ENCODE results near the gene CMIP. TPM values are rescaled to one million over a fixed set of nuclear protein-coding genes. Genes with fewer than 3 reads are reported as not detected.

The CMIP gene
- total RNA-seq, 1 donor from 2014 or later: 6.6 TPM

DNA sequence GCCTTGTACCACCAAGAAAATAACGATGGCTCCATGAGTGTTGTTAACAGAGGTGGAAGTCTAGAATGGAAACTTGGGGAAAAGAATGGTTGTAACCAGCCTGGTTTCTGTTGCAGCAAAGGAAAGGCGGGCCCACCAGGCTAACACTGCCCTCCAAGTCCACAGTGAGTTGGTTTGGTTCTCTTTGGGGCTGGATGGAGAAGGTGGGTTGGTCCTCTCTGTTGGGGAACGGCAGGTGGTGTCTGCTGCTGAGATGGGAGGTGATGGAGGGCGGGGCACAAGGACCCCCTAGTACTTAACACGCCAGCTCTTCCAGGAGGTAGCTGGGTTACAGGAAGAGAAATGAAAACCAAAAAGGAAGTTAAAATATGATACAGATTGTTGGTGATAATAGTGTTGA is 257.9 kb downstream of the CMIP start:
- TF ChIP-seq EZH2phosphoT487 (IDR thresholded peaks at IDR 0.05) (no peak), EZH2 (IDR thresholded peaks at IDR 0.05) (no peak), CTCF (IDR thresholded peaks at IDR 0.05) (no peak)

DNA sequence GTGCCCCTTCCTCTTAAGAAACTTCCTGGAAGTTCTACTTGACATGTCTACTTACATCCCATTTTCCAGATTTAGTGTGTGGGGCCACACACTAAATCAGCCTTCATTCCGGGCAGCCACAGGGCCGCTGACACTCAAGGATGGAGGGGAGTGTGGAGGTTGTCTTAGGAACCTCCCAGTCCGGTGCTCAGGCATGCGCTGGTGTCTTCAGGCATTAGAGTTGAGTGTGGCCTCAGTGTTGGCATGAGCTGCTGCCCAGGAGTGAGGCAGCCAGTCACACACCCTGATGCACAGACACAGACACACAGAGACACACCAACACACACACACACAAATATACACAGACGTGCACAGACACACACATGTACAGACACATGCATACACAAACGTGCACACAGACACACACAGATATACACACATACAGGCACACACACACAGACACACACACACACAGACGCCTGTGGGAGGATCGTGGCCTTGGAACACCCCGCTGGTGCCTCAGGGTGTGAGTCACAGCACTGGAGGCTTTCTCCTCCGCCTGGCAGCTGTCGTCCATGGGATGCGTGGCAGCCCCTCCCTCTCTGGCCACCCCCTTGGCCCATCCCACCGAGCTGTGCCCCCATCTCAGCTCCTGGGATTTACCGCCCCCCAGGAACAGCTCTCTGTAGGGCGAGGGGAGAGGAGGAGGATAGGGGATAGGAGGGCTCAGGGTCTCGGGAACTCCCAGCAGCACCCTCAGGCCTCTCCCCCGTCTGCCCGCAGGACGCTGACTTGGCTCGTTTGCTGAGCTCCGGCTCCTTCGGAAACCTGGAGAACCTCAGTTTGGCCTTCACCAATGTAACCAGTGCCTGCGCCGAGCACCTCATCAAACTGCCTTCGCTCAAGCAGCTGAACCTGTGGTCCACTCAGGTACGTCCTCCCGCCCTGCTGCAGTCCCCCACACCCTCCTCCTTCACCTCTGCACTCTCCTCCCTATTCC is 258.9 kb downstream of the CMIP start:
- H3K9me3 ChIP-seq (ENCODE audit: low read depth): no peaks in the 10 kb centered on the region
- H3F3A ChIP-seq (ENCODE audit: low read depth): peaks cover 2% of the 10 kb centered on the region
- Mint-ChIP-seq H3K9me3 (no peaks in the 10 kb centered on the region), H3K4me1 (peaks cover 18% of the 10 kb centered on the region), H3K36me3 (peaks cover 49% of the 10 kb centered on the region), H3K4me3 (no peak overlapping the region), H3K27me3 (ENCODE audit: insufficient read depth, low read depth) (no peaks in the 10 kb centered on the region), H3K27ac (peak overlapping the region; percentile 90)
- no peak for DNase-seq (ENCODE audit: low spot score)
- no peak overlapping the region for H3K9ac ChIP-seq
- H3K4me1 ChIP-seq: no peaks in the 10 kb centered on the region
- no peak for TF ChIP-seq EZH2phosphoT487 (IDR thresholded peaks at IDR 0.05)
- TF ChIP-seq CTCF (IDR thresholded peaks at IDR 0.05): no peak
- no peak for TF ChIP-seq EZH2 (IDR thresholded peaks at IDR 0.05)
- no peak overlapping the region for H3K4me3 ChIP-seq
- no peak overlapping the region for H3K27ac ChIP-seq
- no peak overlapping the region for H2AFZ ChIP-seq (replicated peaks)
- no peaks in the 10 kb centered on the region for H4K20me1 ChIP-seq (ENCODE audit: low read depth)
- no peaks in the 10 kb centered on the region for H3K27me3 ChIP-seq
- H3K4me2 ChIP-seq: no peak overlapping the region
- H3K36me3 ChIP-seq: no peaks in the 10 kb centered on the region
- no peaks in the 10 kb centered on the region for H3K79me2 ChIP-seq (ENCODE audit: low read depth)

More for the DNA sequence above, 257.9 kb downstream of the CMIP start:
- H3K27me3 Mint-ChIP-seq (ENCODE audit: insufficient read depth, low read depth): no peaks in the 10 kb centered on the region
- Histone ChIP-seq H3K27me3 (no peaks in the 10 kb centered on the region), H4K20me1 (ENCODE audit: low read depth) (no peaks in the 10 kb centered on the region), H2AFZ (replicated peaks) (no peak overlapping the region), H3K27ac (no peak overlapping the region), H3F3A (ENCODE audit: low read depth) (no peaks in the 10 kb centered on the region), H3K4me1 (no peaks in the 10 kb centered on the region), H3K4me3 (no peak overlapping the region), H3K4me2 (no peak overlapping the region), H3K9me3 (ENCODE audit: low read depth) (no peaks in the 10 kb centered on the region), H3K9ac (no peak overlapping the region), H3K36me3 (no peaks in the 10 kb centered on the region), H3K79me2 (ENCODE audit: low read depth) (no peaks in the 10 kb centered on the region)
- H3K36me3 Mint-ChIP-seq: peaks cover 48% of the 10 kb centered on the region
- H3K4me1 Mint-ChIP-seq: peaks cover 27% of the 10 kb centered on the region
- H3K9me3 Mint-ChIP-seq: no peaks in the 10 kb centered on the region
- H3K4me3 Mint-ChIP-seq: no peak overlapping the region
- no peak for DNase-seq (ENCODE audit: low spot score)
- peak overlapping the region; percentile 81 for H3K27ac Mint-ChIP-seq

DNA sequence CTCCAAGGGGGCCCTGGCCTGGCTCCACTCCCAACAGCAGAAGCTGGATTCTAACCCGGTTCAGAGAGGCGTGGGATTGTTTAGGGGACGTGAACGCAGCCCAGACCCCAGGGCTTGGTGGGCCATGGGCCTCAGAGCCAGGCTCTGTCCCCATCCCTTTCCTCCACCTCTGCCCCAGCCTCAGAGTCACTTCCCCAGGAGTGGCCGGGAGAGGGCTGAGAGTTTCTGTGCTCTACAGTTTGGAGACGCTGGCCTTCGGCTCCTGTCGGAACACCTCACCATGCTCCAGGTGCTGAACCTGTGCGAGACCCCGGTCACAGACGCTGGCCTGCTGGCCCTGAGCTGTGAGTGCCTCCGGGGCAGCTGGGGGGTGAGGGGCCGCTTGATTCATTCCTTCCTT is 260.7 kb downstream of the CMIP start:
- H3K9me3 ChIP-seq (ENCODE audit: low read depth): no peaks in the 10 kb centered on the region
- no peak overlapping the region for H2AFZ ChIP-seq (replicated peaks)
- no peak overlapping the region for H3K4me2 ChIP-seq
- no peaks in the 10 kb centered on the region for H4K20me1 ChIP-seq (ENCODE audit: low read depth)
- peaks cover 3% of the 10 kb centered on the region for H3K27me3 Mint-ChIP-seq (ENCODE audit: insufficient read depth, low read depth)
- no peaks in the 10 kb centered on the region for H3K79me2 ChIP-seq (ENCODE audit: low read depth)
- no peak for TF ChIP-seq EZH2 (IDR thresholded peaks at IDR 0.05)
- TF ChIP-seq CTCF (IDR thresholded peaks at IDR 0.05): no peak
- TF ChIP-seq EZH2phosphoT487 (IDR thresholded peaks at IDR 0.05): no peak
- H3K9ac ChIP-seq: no peak overlapping the region
- H3K36me3 Mint-ChIP-seq: peaks cover 42% of the 10 kb centered on the region
- peaks cover 18% of the 10 kb centered on the region for H3F3A ChIP-seq (ENCODE audit: low read depth)
- no peak overlapping the region for H3K4me3 ChIP-seq
- no peaks in the 10 kb centered on the region for H3K9me3 Mint-ChIP-seq
- no peaks in the 10 kb centered on the region for H3K27me3 ChIP-seq
- H3K36me3 ChIP-seq: no peaks in the 10 kb centered on the region
- peaks cover 11% of the 10 kb centered on the region for H3K4me1 ChIP-seq
- H3K27ac ChIP-seq: no peak overlapping the region
- no peak overlapping the region for H3K4me3 Mint-ChIP-seq
- H3K27ac Mint-ChIP-seq: peak overlapping the region; percentile 72
- H3K4me1 Mint-ChIP-seq: peaks cover 19% of the 10 kb centered on the region
- DNase-seq (ENCODE audit: low spot score): no peak

All from neural progenitor cell (in vitro differentiated cells).